PC-3 (cell line): Measurements from ENCODE around the gene EIF3B. TPM values are rescaled to one million over a fixed set of nuclear protein-coding genes. Genes with fewer than 3 reads are reported as not detected.

Source experiments
- ATAC-seq: fragments of 200-7000 bp; cut with Tn5 transposase; 2 replicates; pipeline ENCODE4 v1.9.1; 2020; ENCODE audit warnings: mild to moderate bottlenecking, moderate library complexity
- BruUV-seq: library from RNA; stranded (reverse); fragments of 400-500 nt; replicated peaks from 2 replicates; lab custom pipeline; 2021; lab: Mats Ljungman, UMichigan
- CTCF ChIA-PET: fragments of 300-600 bp; sonication (Branson Sonifier 250); formaldehyde crosslinking; loops from one replicate; lab custom pipeline; 2022; ENCODE audit warnings: antibody characterized with exemption; lab: Charles Lee
- POLR2A ChIA-PET: fragments of 300-600 bp; sonication (Branson Sonifier 250); formaldehyde crosslinking; loops from one replicate; lab custom pipeline; 2022; ENCODE audit warnings: antibody characterized with exemption; ENCODE audit not compliant: unreplicated experiment; lab: Charles Lee
- DNase-seq: peaks from one replicate; pipeline ENCODE4 v3.0.0-alpha.2; 2015
- H2AFZ ChIP-seq: fragments of 300-600 bp; sonication (generic); 2 replicates; pipeline ENCODE4 v1.6.0; 2016; ENCODE audit warnings: antibody characterized with exemption, low read length
- H3F3A ChIP-seq: fragments of 300-600 bp; sonication (generic); one replicate; pipeline ENCODE4 v1.6.0; 2017; ENCODE audit warnings: antibody characterized with exemption, low read length, control low read depth, mild to moderate bottlenecking; ENCODE audit not compliant: unreplicated experiment
- H3K27ac ChIP-seq: fragments of 300-600 bp; sonication (generic); 2 replicates; pipeline ENCODE4 v1.5.1; 2016; ENCODE audit warnings: mild to moderate bottlenecking, low read length
- H3K27me3 ChIP-seq: fragments of 300-600 bp; sonication (generic); 2 replicates; pipeline ENCODE4 v1.6.1; 2016; ENCODE audit warnings: low read length, mixed read lengths
- H3K36me3 ChIP-seq: fragments of 300-600 bp; sonication (generic); 2 replicates; pipeline ENCODE4 v1.6.1; 2016; ENCODE audit warnings: low read depth, mixed run types, low read length, mixed read lengths
- H3K4me1 ChIP-seq: fragments of 300-600 bp; sonication (generic); 2 replicates; pipeline ENCODE4 v1.5.1; 2016; ENCODE audit warnings: low read length; ENCODE audit not compliant: insufficient read depth
- H3K4me2 ChIP-seq: fragments of 300-600 bp; sonication (generic); 2 replicates; pipeline ENCODE4 v1.6.0; 2016; ENCODE audit warnings: low read length
- H3K4me3 ChIP-seq: fragments of 300-600 bp; sonication (generic); 2 replicates; pipeline ENCODE4 v1.5.1; 2016; ENCODE audit warnings: mild to moderate bottlenecking, low read length, mixed read lengths
- H3K79me2 ChIP-seq: fragments of 300-600 bp; sonication (generic); 2 replicates; pipeline ENCODE4 v1.6.1; 2017; ENCODE audit warnings: low read length, mixed read lengths
- H3K9ac ChIP-seq: fragments of 300-600 bp; sonication (generic); 2 replicates; pipeline ENCODE4 v1.6.0; 2016; ENCODE audit warnings: mild to moderate bottlenecking, low read length
- H3K9me2 ChIP-seq: fragments of 300-600 bp; sonication (generic); replicated peaks from 2 replicates; pipeline ENCODE4 v1.6.1; 2016; ENCODE audit warnings: mixed run types, low read length, mixed read lengths
- H3K9me3 ChIP-seq: fragments of 300-600 bp; sonication (generic); 2 replicates; pipeline ENCODE4 v1.6.1; 2016; ENCODE audit warnings: low read length, mixed read lengths
- H4K20me1 ChIP-seq: fragments of 300-600 bp; sonication (generic); 2 replicates; pipeline ENCODE4 v1.6.1; 2016; ENCODE audit warnings: low read length, mixed read lengths
- EZH2 ChIP-seq: fragments of 300-600 bp; sonication (generic); IDR thresholded peaks from one replicate; pipeline ENCODE4 v1.6.1; 2017; ENCODE audit warnings: antibody characterized with exemption, mild to moderate bottlenecking, low read length; ENCODE audit not compliant: unreplicated experiment
- EZH2phosphoT487 ChIP-seq: fragments of 300-600 bp; sonication (generic); IDR thresholded peaks from 2 replicates; pipeline ENCODE4 v1.6.1; 2018; ENCODE audit warnings: mild to moderate bottlenecking, antibody characterized with exemption, low read length, borderline replicate concordance
- intact Hi-C: fragments of 100-400 bp; cut with micrococcal nuclease; formaldehyde crosslinking; loops from 2 replicates; pipeline ENCODE4 v1.9.0; 2023
- total RNA-seq: library from RNA; depleted of rRNA; stranded (reverse); fragments of >200 nt; gene quantifications from 2 replicates; pipeline ENCODE4 v1.2.3, GENCODE V29; 2014
- TF ChIP-seq, protein P1 (sequence below): fragments of 300-600 bp; sonication (generic); conservative IDR thresholded peaks from 2 replicates; pipeline ENCODE4 v1.5.1; 2017; ENCODE audit warnings: antibody characterized with exemption, low read depth, mild to moderate bottlenecking, low read length

The EIF3B gene
- total RNA-seq, 1 experiment from 2014 or later = 289 TPM

DNA sequence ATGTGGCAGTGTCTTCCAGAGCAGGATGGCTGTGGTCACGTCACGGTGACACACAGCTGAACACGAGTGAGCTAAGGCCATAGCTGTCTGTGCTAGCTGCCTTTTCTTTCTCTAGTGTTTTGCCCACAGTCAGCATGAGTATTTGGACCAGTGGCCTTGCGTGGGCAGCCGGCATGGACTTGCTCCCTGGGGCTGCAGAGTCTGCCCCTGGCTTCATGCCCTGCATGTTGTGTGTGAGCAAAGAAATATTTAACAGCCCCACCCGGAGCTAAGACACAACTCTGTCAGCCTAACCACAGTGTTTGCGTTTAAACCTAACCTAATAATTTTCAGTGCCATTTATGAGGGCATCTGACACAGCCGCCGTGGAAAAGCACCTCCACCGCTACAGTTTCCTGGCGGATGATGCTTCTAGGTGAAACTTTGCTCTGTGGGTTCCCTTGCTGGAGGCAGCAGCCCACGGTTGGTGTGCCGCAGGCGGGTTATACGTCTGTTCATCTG is 63.4 kb downstream of the EIF3B start:
- ATAC-seq = no peak; the same call in 1 of the 2 replicates
- POLR2A ChIA-PET = interaction anchor here (0.6 kb wide), 1 partner anchor 34 kb away, joined by 6 read pairs; no protein-coding TSS in a partner anchor

GRCh38 chr7:2420216-2420933 is 65.7 kb downstream of the EIF3B start:
- no peak overlapping the region for H3K9ac ChIP-seq
- no TSS peak for BruUV-seq
- no peaks in the 10 kb centered on the region for H3K9me2 ChIP-seq
- no peak overlapping the region for H3K4me2 ChIP-seq
- H2AFZ ChIP-seq = no peak overlapping the region
- H3K9me3 ChIP-seq = no peaks in the 10 kb centered on the region
- no peaks in the 10 kb centered on the region for H3F3A ChIP-seq
- no peaks in the 10 kb centered on the region for H3K4me1 ChIP-seq
- no peaks in the 10 kb centered on the region for H4K20me1 ChIP-seq
- H3K79me2 ChIP-seq = no peaks in the 10 kb centered on the region
- no peak for TF ChIP-seq EZH2
- intact Hi-C loops = no loop called here
- POLR2A ChIA-PET = no interaction called here
- DNase-seq = no peak
- no peaks in the 10 kb centered on the region for H3K36me3 ChIP-seq
- no peaks in the 10 kb centered on the region for H3K27me3 ChIP-seq
- H3K4me3 ChIP-seq = no peak overlapping the region
- CTCF ChIA-PET = no interaction called here
- no peak for ATAC-seq
- no peak overlapping the region for H3K27ac ChIP-seq

More for the DNA sequence above, 63.4 kb downstream of the EIF3B start:
- CTCF ChIA-PET = no interaction called here
- H3K9me2 ChIP-seq = no peaks in the 10 kb centered on the region
- H3K9ac ChIP-seq = no peak overlapping the region
- no TSS peak for BruUV-seq
- no peaks in the 10 kb centered on the region for H3K9me3 ChIP-seq
- H3K27ac ChIP-seq = no peak overlapping the region
- TF ChIP-seq EZH2phosphoT487 (no peak), EZH2 (no peak)
- TF ChIP-seq, protein P1, sequence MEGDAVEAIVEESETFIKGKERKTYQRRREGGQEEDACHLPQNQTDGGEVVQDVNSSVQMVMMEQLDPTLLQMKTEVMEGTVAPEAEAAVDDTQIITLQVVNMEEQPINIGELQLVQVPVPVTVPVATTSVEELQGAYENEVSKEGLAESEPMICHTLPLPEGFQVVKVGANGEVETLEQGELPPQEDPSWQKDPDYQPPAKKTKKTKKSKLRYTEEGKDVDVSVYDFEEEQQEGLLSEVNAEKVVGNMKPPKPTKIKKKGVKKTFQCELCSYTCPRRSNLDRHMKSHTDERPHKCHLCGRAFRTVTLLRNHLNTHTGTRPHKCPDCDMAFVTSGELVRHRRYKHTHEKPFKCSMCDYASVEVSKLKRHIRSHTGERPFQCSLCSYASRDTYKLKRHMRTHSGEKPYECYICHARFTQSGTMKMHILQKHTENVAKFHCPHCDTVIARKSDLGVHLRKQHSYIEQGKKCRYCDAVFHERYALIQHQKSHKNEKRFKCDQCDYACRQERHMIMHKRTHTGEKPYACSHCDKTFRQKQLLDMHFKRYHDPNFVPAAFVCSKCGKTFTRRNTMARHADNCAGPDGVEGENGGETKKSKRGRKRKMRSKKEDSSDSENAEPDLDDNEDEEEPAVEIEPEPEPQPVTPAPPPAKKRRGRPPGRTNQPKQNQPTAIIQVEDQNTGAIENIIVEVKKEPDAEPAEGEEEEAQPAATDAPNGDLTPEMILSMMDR = no peak
- no peak overlapping the region for H2AFZ ChIP-seq
- no peaks in the 10 kb centered on the region for H3K4me1 ChIP-seq
- intact Hi-C loops = no loop called here
- no peaks in the 10 kb centered on the region for H3F3A ChIP-seq
- DNase-seq = no peak
- H3K4me2 ChIP-seq = no peak overlapping the region
- H3K36me3 ChIP-seq = no peaks in the 10 kb centered on the region
- no peak overlapping the region for H3K4me3 ChIP-seq
- H3K27me3 ChIP-seq = no peaks in the 10 kb centered on the region
- H4K20me1 ChIP-seq = no peaks in the 10 kb centered on the region
- H3K79me2 ChIP-seq = no peaks in the 10 kb centered on the region

GRCh38 chr7:2421943-2422310 is 67.3 kb downstream of the EIF3B start:
- Histone ChIP-seq H3K27ac (no peak overlapping the region), H3K9ac (no peak overlapping the region), H3F3A (no peaks in the 10 kb centered on the region), H3K4me1 (no peaks in the 10 kb centered on the region), H3K9me2 (no peaks in the 10 kb centered on the region), H3K4me2 (no peak overlapping the region), H3K79me2 (no peaks in the 10 kb centered on the region), H2AFZ (no peak overlapping the region), H4K20me1 (no peaks in the 10 kb centered on the region), H3K4me3 (no peak overlapping the region), H3K27me3 (no peaks in the 10 kb centered on the region), H3K36me3 (no peaks in the 10 kb centered on the region), H3K9me3 (no peaks in the 10 kb centered on the region)
- ChIA-PET POLR2A (no interaction called here), CTCF (no interaction called here)
- no TSS peak for BruUV-seq
- intact Hi-C loops = no loop called here
- TF ChIP-seq EZH2 (no peak), EZH2phosphoT487 (no peak)
- TF ChIP-seq, protein P1 = no peak
- DNase-seq = no peak
- no peak for ATAC-seq
